ENCODE results near the gene VTI1A.

VTI1A gene

GRCh38 chr10:112553315-112553714, 106.3 kb downstream of the VTI1A start:
- Histone ChIP-seq H3K4me1 (ENCODE audit: insufficient read depth, low read length) (no peaks in the 10 kb centered on the region), H3K9me3 (ENCODE audit: insufficient read depth, low read depth, low read length) (no peaks in the 10 kb centered on the region), H3K4me3 (ENCODE audit: low read length) (no peak overlapping the region), H3K36me3 (ENCODE audit: insufficient read depth, low read depth, low read length) (no peaks in the 10 kb centered on the region), H3K9ac (ENCODE audit: low read depth, low read length) (no peak overlapping the region), H3K27ac (ENCODE audit: low read length) (no peak overlapping the region), H3K27me3 (ENCODE audit: insufficient read depth, low read length) (no peaks in the 10 kb centered on the region)

- Histone ChIP-seq H3K27ac (ENCODE audit: low read length) (no peak overlapping the region), H3K9me3 (ENCODE audit: insufficient read depth, low read depth, low read length) (no peaks in the 10 kb centered on the region), H3K27me3 (ENCODE audit: insufficient read depth, low read length) (no peaks in the 10 kb centered on the region), H3K4me1 (ENCODE audit: insufficient read depth, low read length) (no peaks in the 10 kb centered on the region; the same call in 1 of the 2 replicates), H3K4me3 (ENCODE audit: low read length) (no peak overlapping the region), H3K9ac (ENCODE audit: low read depth, low read length) (no peak overlapping the region), H3K36me3 (ENCODE audit: insufficient read depth, low read depth, low read length) (no peaks in the 10 kb centered on the region)
Observed at GRCh38 chr10:112554263-112554662, 107.2 kb downstream of the VTI1A start.

GRCh38 chr10:112557197-112557596, 110.2 kb downstream of the VTI1A start:
- Histone ChIP-seq H3K9ac (ENCODE audit: low read depth, low read length) (no peak overlapping the region), H3K36me3 (ENCODE audit: insufficient read depth, low read depth, low read length) (no peaks in the 10 kb centered on the region), H3K27me3 (ENCODE audit: insufficient read depth, low read length) (no peaks in the 10 kb centered on the region), H3K27ac (ENCODE audit: low read length) (no peak overlapping the region), H3K9me3 (ENCODE audit: insufficient read depth, low read depth, low read length) (no peaks in the 10 kb centered on the region), H3K4me1 (ENCODE audit: insufficient read depth, low read length) (no peaks in the 10 kb centered on the region; the same call in 1 of the 2 replicates), H3K4me3 (ENCODE audit: low read length) (no peak overlapping the region)

- Histone ChIP-seq H3K27me3 (ENCODE audit: insufficient read depth, low read length) (no peaks in the 10 kb centered on the region), H3K4me3 (ENCODE audit: low read length) (no peak overlapping the region), H3K36me3 (ENCODE audit: insufficient read depth, low read depth, low read length) (no peaks in the 10 kb centered on the region), H3K4me1 (ENCODE audit: insufficient read depth, low read length) (peaks cover 10% of the 10 kb centered on the region; the same call in 1 of the 2 replicates), H3K27ac (ENCODE audit: low read length) (no peak overlapping the region), H3K9me3 (ENCODE audit: insufficient read depth, low read depth, low read length) (no peaks in the 10 kb centered on the region), H3K9ac (ENCODE audit: low read depth, low read length) (no peak overlapping the region)
Observed at GRCh38 chr10:112558476-112559142, 111.6 kb downstream of the VTI1A start.

GRCh38 chr10:112559349-112559748, 112.3 kb downstream of the VTI1A start:
- Histone ChIP-seq H3K27me3 (ENCODE audit: insufficient read depth, low read length) (no peaks in the 10 kb centered on the region), H3K27ac (ENCODE audit: low read length) (no peak overlapping the region), H3K9ac (ENCODE audit: low read depth, low read length) (no peak overlapping the region), H3K4me3 (ENCODE audit: low read length) (no peak overlapping the region), H3K4me1 (ENCODE audit: insufficient read depth, low read length) (peaks cover 16% of the 10 kb centered on the region; the same call in 1 of the 2 replicates), H3K9me3 (ENCODE audit: insufficient read depth, low read depth, low read length) (no peaks in the 10 kb centered on the region), H3K36me3 (ENCODE audit: insufficient read depth, low read depth, low read length) (no peaks in the 10 kb centered on the region)

- no peaks in the 10 kb centered on the region for H3K36me3 ChIP-seq (ENCODE audit: insufficient read depth, low read depth, low read length)
- no peaks in the 10 kb centered on the region for H3K27me3 ChIP-seq (ENCODE audit: insufficient read depth, low read length)
- no peak overlapping the region for H3K4me3 ChIP-seq (ENCODE audit: low read length)
- H3K4me1 ChIP-seq (ENCODE audit: insufficient read depth, low read length), result peaks cover 16% of the 10 kb centered on the region; the same call in 1 of the 2 replicates
- H3K9ac ChIP-seq (ENCODE audit: low read depth, low read length), result no peak overlapping the region
- no peaks in the 10 kb centered on the region for H3K9me3 ChIP-seq (ENCODE audit: insufficient read depth, low read depth, low read length)
- H3K27ac ChIP-seq (ENCODE audit: low read length), result no peak overlapping the region
Observed at GRCh38 chr10:112562122-112562521, 115.1 kb downstream of the VTI1A start.

- Histone ChIP-seq H3K4me3 (ENCODE audit: low read length) (no peak overlapping the region), H3K9me3 (ENCODE audit: insufficient read depth, low read depth, low read length) (no peaks in the 10 kb centered on the region), H3K27me3 (ENCODE audit: insufficient read depth, low read length) (no peaks in the 10 kb centered on the region), H3K27ac (ENCODE audit: low read length) (no peak overlapping the region), H3K36me3 (ENCODE audit: insufficient read depth, low read depth, low read length) (no peaks in the 10 kb centered on the region), H3K4me1 (ENCODE audit: insufficient read depth, low read length) (peaks cover 16% of the 10 kb centered on the region; the same call in 1 of the 2 replicates), H3K9ac (ENCODE audit: low read depth, low read length) (no peak overlapping the region)
Observed at GRCh38 chr10:112562809-112563663, 116.0 kb downstream of the VTI1A start.

- H3K9ac ChIP-seq (ENCODE audit: low read depth, low read length), result no peak overlapping the region
- H3K27ac ChIP-seq (ENCODE audit: low read length), result no peak overlapping the region
- no peaks in the 10 kb centered on the region for H3K36me3 ChIP-seq (ENCODE audit: insufficient read depth, low read depth, low read length)
- H3K4me1 ChIP-seq (ENCODE audit: insufficient read depth, low read length), result peaks cover 16% of the 10 kb centered on the region; the same call in 1 of the 2 replicates
- no peaks in the 10 kb centered on the region for H3K9me3 ChIP-seq (ENCODE audit: insufficient read depth, low read depth, low read length)
- no peaks in the 10 kb centered on the region for H3K27me3 ChIP-seq (ENCODE audit: insufficient read depth, low read length)
- H3K4me3 ChIP-seq (ENCODE audit: low read length), result no peak overlapping the region
Observed at GRCh38 chr10:112564337-112564736, 117.3 kb downstream of the VTI1A start.

GRCh38 chr10:112565434-112566053, 118.5 kb downstream of the VTI1A start:
- H3K27ac ChIP-seq (ENCODE audit: low read length), result no peak overlapping the region
- H3K27me3 ChIP-seq (ENCODE audit: insufficient read depth, low read length), result no peaks in the 10 kb centered on the region
- H3K9ac ChIP-seq (ENCODE audit: low read depth, low read length), result no peak overlapping the region

GRCh38 chr10:112570585-112570984, 123.6 kb downstream of the VTI1A start:
- no peak overlapping the region for H3K4me3 ChIP-seq (ENCODE audit: low read length)
- H3K36me3 ChIP-seq (ENCODE audit: insufficient read depth, low read depth, low read length), result no peaks in the 10 kb centered on the region
- H3K27me3 ChIP-seq (ENCODE audit: insufficient read depth, low read length), result no peaks in the 10 kb centered on the region
- H3K9ac ChIP-seq (ENCODE audit: low read depth, low read length), result no peak overlapping the region
- H3K9me3 ChIP-seq (ENCODE audit: insufficient read depth, low read depth, low read length), result no peaks in the 10 kb centered on the region
- no peak overlapping the region for H3K27ac ChIP-seq (ENCODE audit: low read length)
- H3K4me1 ChIP-seq (ENCODE audit: insufficient read depth, low read length), result peaks cover 5% of the 10 kb centered on the region; the same call in 1 of the 2 replicates

More at GRCh38 chr10:112565434-112566053, 118.5 kb downstream of the VTI1A start:
- Histone ChIP-seq H3K4me1 (ENCODE audit: insufficient read depth, low read length) (peaks cover 16% of the 10 kb centered on the region; the same call in 1 of the 2 replicates), H3K4me3 (ENCODE audit: low read length) (no peak overlapping the region), H3K9me3 (ENCODE audit: insufficient read depth, low read depth, low read length) (no peaks in the 10 kb centered on the region), H3K36me3 (ENCODE audit: insufficient read depth, low read depth, low read length) (no peaks in the 10 kb centered on the region)

GRCh38 chr10:112579578-112579977, 132.6 kb downstream of the VTI1A start:
- no peak overlapping the region for H3K27ac ChIP-seq (ENCODE audit: low read length)
- no peaks in the 10 kb centered on the region for H3K36me3 ChIP-seq (ENCODE audit: insufficient read depth, low read depth, low read length)
- peaks cover 18% of the 10 kb centered on the region for H3K4me1 ChIP-seq (ENCODE audit: insufficient read depth, low read length)
- no peaks in the 10 kb centered on the region for H3K9me3 ChIP-seq (ENCODE audit: insufficient read depth, low read depth, low read length)
- H3K9ac ChIP-seq (ENCODE audit: low read depth, low read length), result no peak overlapping the region
- H3K27me3 ChIP-seq (ENCODE audit: insufficient read depth, low read length), result no peaks in the 10 kb centered on the region
- H3K4me3 ChIP-seq (ENCODE audit: low read length), result no peak overlapping the region

Data from iPS-20b (cell line).